SK-N-SH (cell line): ENCODE data around the gene FBXW11. TPM values are rescaled to one million over a fixed set of nuclear protein-coding genes. Genes with fewer than 3 reads are reported as not detected.

Experiments
- CTCF ChIA-PET: fragments of 300-600, 350-600 bp; formaldehyde crosslinking; extraction: SDS; loops from one replicate; lab custom pipeline; 2021; lab: Yijun Ruan, JAX
- POLR2A ChIA-PET: fragments of 350-600 bp; sonication (Branson Sonifier 250); formaldehyde crosslinking; extraction: SDS; loops from one replicate; lab custom pipeline; 2020; ENCODE audit warnings: antibody characterized with exemption, inconsistent platforms; lab: Yijun Ruan, JAX
- DNase-seq: peaks from one replicate; pipeline ENCODE4 v3.0.0; 2012
- H2AFZ ChIP-seq: fragments of 200-600 bp; sonication (generic); 2 replicates; pipeline ENCODE4 v1.8.1; 2016; ENCODE audit warnings: antibody characterized with exemption, mild to moderate bottlenecking, low read depth
- H3F3A ChIP-seq: fragments of 200-600 bp; sonication (generic); replicated peaks from 2 replicates; pipeline ENCODE3; 2016; ENCODE audit warnings: antibody characterized with exemption, mild to moderate bottlenecking; ENCODE audit not compliant: insufficient read depth
- H3K27ac ChIP-seq, 2 experiments: fragments of 200-500 bp in 1 of 2; fragments of 200-600 bp in 1 of 2; sonication (Bioruptor generic) in 1 of 2; sonication (generic), shearing (Covaris generic) in 1 of 2; 2 replicates each; pipeline versions ENCODE4 v1.5.1 to v1.6.1; 2014 to 2016; ENCODE audit warnings: low read depth in 2 of 2, inconsistent platforms in 1 of 2, low read length in 1 of 2, mild to moderate bottlenecking in 1 of 2, mixed read lengths in 1 of 2
- H3K27me3 ChIP-seq: fragments of 200-600 bp; sonication (generic), shearing (Covaris generic); 2 replicates; pipeline ENCODE4 v1.6.1; 2016; ENCODE audit warnings: mixed run types; ENCODE audit not compliant: insufficient read depth
- H3K36me3 ChIP-seq, 2 experiments: fragments of 200-500 bp in 1 of 2; fragments of 200-600 bp in 1 of 2; sonication (Bioruptor generic) in 1 of 2; sonication (generic) in 1 of 2; replicated peaks in 1 of 2; 2 replicates each; pipeline versions ENCODE3 to v1.5.1; 2014 to 2016; ENCODE audit warnings: low read length in 1 of 2, mild to moderate bottlenecking in 1 of 2; ENCODE audit not compliant: insufficient read depth in 2 of 2, control insufficient read depth in 1 of 2
- H3K4me1 ChIP-seq, 2 experiments: fragments of 200-500 bp in 1 of 2; fragments of 200-600 bp in 1 of 2; sonication (Bioruptor generic) in 1 of 2; sonication (generic), shearing (Covaris generic) in 1 of 2; 2 replicates each; pipeline versions ENCODE4 v1.5.1 to v1.6.1; 2014 to 2016; ENCODE audit warnings: low read depth in 1 of 2, low read length in 1 of 2, mixed run types in 1 of 2; ENCODE audit not compliant: insufficient read depth in 2 of 2, control insufficient read depth in 1 of 2
- H3K4me2 ChIP-seq: fragments of 200-600 bp; sonication (generic), shearing (Covaris generic); 2 replicates; pipeline ENCODE4 v1.6.1; 2017; ENCODE audit warnings: mixed run types
- H3K4me3 ChIP-seq, 2 experiments: fragments of 200-500 bp in 1 of 2; fragments of 200-600 bp in 1 of 2; sonication (Bioruptor generic) in 1 of 2; sonication (generic), shearing (Covaris generic) in 1 of 2; 2 replicates each; pipeline versions ENCODE4 v1.5.1 to v1.8.1; 2014 to 2016; ENCODE audit warnings: low read depth in 2 of 2, inconsistent platforms in 1 of 2, low read length in 1 of 2, mild to moderate bottlenecking in 1 of 2, mixed read lengths in 1 of 2, moderate library complexity in 1 of 2
- H3K79me2 ChIP-seq: fragments of 200-600 bp; sonication (generic); 2 replicates; pipeline ENCODE4 v1.8.1; 2017; ENCODE audit warnings: mild to moderate bottlenecking; ENCODE audit not compliant: insufficient read depth
- H3K9ac ChIP-seq: fragments of 200-600 bp; sonication (generic); 2 replicates; pipeline ENCODE4 v1.6.1; 2017; ENCODE audit warnings: mixed run types
- H3K9me2 ChIP-seq: fragments of 200-600 bp; sonication (generic); 2 replicates; pipeline ENCODE4 v1.6.1; 2017; ENCODE audit warnings: mixed run types
- H3K9me3 ChIP-seq: fragments of 200-600 bp; sonication (generic); 2 replicates; pipeline ENCODE4 v1.6.1; 2017; ENCODE audit warnings: mixed run types, mild to moderate bottlenecking, moderate library complexity
- H4K20me1 ChIP-seq: fragments of 200-600 bp; sonication (generic); 2 replicates; pipeline ENCODE4 v1.6.1; 2017; ENCODE audit warnings: mild to moderate bottlenecking, mixed run types; ENCODE audit not compliant: insufficient read depth
- EZH2phosphoT487 ChIP-seq: fragments of 200-600 bp; sonication (generic); IDR thresholded peaks from 2 replicates; pipeline ENCODE4 v1.6.1; 2017; ENCODE audit warnings: low read depth, mixed run types, mild to moderate bottlenecking, antibody characterized with exemption, moderate library complexity, borderline replicate concordance
- FOSL2 ChIP-seq: IDR thresholded peaks from 2 replicates; pipeline ENCODE4 v1.4.0; 2012; ENCODE audit warnings: low read depth, mild to moderate bottlenecking, moderate library complexity, borderline replicate concordance
- JUND ChIP-seq: IDR thresholded peaks from 2 replicates; pipeline ENCODE4 v1.4.0; 2012
- NFIC ChIP-seq: IDR thresholded peaks from 2 replicates; pipeline ENCODE4 v1.4.0; 2012; ENCODE audit warnings: borderline replicate concordance
- PBX3 ChIP-seq: IDR thresholded peaks from 2 replicates; pipeline ENCODE4; 2012
- REST ChIP-seq: IDR thresholded peaks from 2 replicates; pipeline ENCODE4 v1.6.1; 2012; ENCODE audit warnings: mild to moderate bottlenecking, low read depth, low read length, moderate library complexity
- SMC3 ChIP-seq: IDR thresholded peaks from 2 replicates; pipeline ENCODE4 v1.6.1; 2012; ENCODE audit warnings: low read depth, low read length, improper control_type of control experiment
- TCF12 ChIP-seq: IDR thresholded peaks from 2 replicates; pipeline ENCODE4 v1.4.0; 2012
- USF1 ChIP-seq: IDR thresholded peaks from 2 replicates; pipeline ENCODE4 v1.4.0; 2012; ENCODE audit warnings: low read depth, borderline replicate concordance
- USF2 ChIP-seq: fragments of 150-350 bp; IDR thresholded peaks from 2 replicates; pipeline ENCODE4 v1.6.1; 2017; ENCODE audit warnings: antibody characterized with exemption, low read length, low read depth, borderline replicate concordance
- YY1 ChIP-seq: IDR thresholded peaks from 2 replicates; pipeline ENCODE4 v1.4.0; 2012; ENCODE audit warnings: low read depth, mild to moderate bottlenecking
- ZBTB33 ChIP-seq: IDR thresholded peaks from 2 replicates; pipeline ENCODE4 v1.4.0; 2012; ENCODE audit warnings: low read depth, borderline replicate concordance
- WGBS: methylation state at CpG from one replicate; pipeline ENCODE4 v1.1.6; 2017; ENCODE audit warnings: low lambda C conversion rate; 5-methylcytosine and 5-hydroxymethylcytosine counted together
- polyA plus RNA-seq, 3 experiments: library from polyadenylated mRNA; depleted of rRNA; stranded (reverse); fragments of >200 nt; gene quantifications; 2 replicates each; pipeline ENCODE4 v1.2.3, GENCODE V29; 2012

The FBXW11 gene
- polyA plus RNA-seq, 1 of the 3 experiments (the other 2 are of a cell fraction) = 37.5 TPM

GRCh38 chr5:171871711-171872110 is 134.7 kb downstream of the FBXW11 start:
- Histone ChIP-seq H3K4me3 (no peak overlapping the region), H3K36me3 (peaks cover 51 to 74% of the 10 kb centered on the region in 2 experiments)

GRCh38 chr5:171869956-171870355 is 136.5 kb downstream of the FBXW11 start:
- no peak for DNase-seq
- no peak overlapping the region for H3K4me2 ChIP-seq
- H3K27me3 ChIP-seq = no peaks in the 10 kb centered on the region
- H3K27ac ChIP-seq = no peak overlapping the region
- CTCF ChIA-PET = interaction anchor here (2.9 kb wide), 1 partner anchor 42 kb away, joined by 8 read pairs; no protein-coding TSS in a partner anchor
- H3F3A ChIP-seq = peaks cover 4% of the 10 kb centered on the region
- peaks cover 4% of the 10 kb centered on the region; the same call in 1 of the 2 replicates for H4K20me1 ChIP-seq
- H3K9me3 ChIP-seq = no peaks in the 10 kb centered on the region
- H2AFZ ChIP-seq = no peak overlapping the region
- TF ChIP-seq PBX3 = no peak
- no peak for TF ChIP-seq YY1
- TF ChIP-seq REST = no peak
- TF ChIP-seq JUND = no peak
- TF ChIP-seq NFIC = no peak
- TF ChIP-seq USF1 = no peak
- peaks cover 49 to 58% of the 10 kb centered on the region in 2 experiments for H3K36me3 ChIP-seq
- 89% methylated on average over 1 of the region's 1 CpG for WGBS
- H3K9ac ChIP-seq = no peak overlapping the region
- no peaks in the 10 kb centered on the region for H3K9me2 ChIP-seq
- H3K4me1 ChIP-seq = peaks cover 0 to 2% of the 10 kb centered on the region in 2 experiments; a peak in 1 of 4 replicates
- POLR2A ChIA-PET = no interaction called here
- 0 out of 2 replicates have a peak, but pooled peaks cover 14% of the 10 kb centered on the region for H3K79me2 ChIP-seq
- H3K4me3 ChIP-seq = no peak overlapping the region

More at GRCh38 chr5:171871711-171872110, 134.7 kb downstream of the FBXW11 start:
- H3K9me3 ChIP-seq = no peaks in the 10 kb centered on the region
- peaks cover 4% of the 10 kb centered on the region for H3F3A ChIP-seq
- H3K27me3 ChIP-seq = no peaks in the 10 kb centered on the region
- peaks cover 0 to 2% of the 10 kb centered on the region in 2 experiments; a peak in 1 of 4 replicates for H3K4me1 ChIP-seq
- H2AFZ ChIP-seq = no peak overlapping the region
- H3K9ac ChIP-seq = no peak overlapping the region
- no peak for DNase-seq
- TF ChIP-seq TCF12 = no peak
- no peak for TF ChIP-seq SMC3
- no peak for TF ChIP-seq FOSL2
- TF ChIP-seq EZH2phosphoT487 = no peak
- no peak for TF ChIP-seq ZBTB33
- TF ChIP-seq USF2 = no peak
- TF ChIP-seq NFIC = no peak
- 0 out of 2 replicates have a peak, but pooled peaks cover 14% of the 10 kb centered on the region for H3K79me2 ChIP-seq
- no peak overlapping the region for H3K27ac ChIP-seq
- no peaks in the 10 kb centered on the region for H3K9me2 ChIP-seq
- 69% methylated on average over 1 of the region's 1 CpG for WGBS
- no peak overlapping the region for H3K4me2 ChIP-seq
- H4K20me1 ChIP-seq = peaks cover 4% of the 10 kb centered on the region; the same call in 1 of the 2 replicates
- ChIA-PET CTCF (interaction anchor here (1.2 to 2.9 kb wide), 3 partner anchors 40 to 242 kb away, joined by 4 to 9 read pairs (median 8); no protein-coding TSS in a partner anchor), POLR2A (no interaction called here)
